Esophagus squamous epithelium (tissue), 4 donors: ENCODE data around the gene CDH13.

Experiments
- POLR2A ChIP-seq, 4 donors: fragments of 450-650 bp; IDR thresholded peaks; one replicate each; pipeline ENCODE4 v1.6.1; 2017; ENCODE audit warnings: antibody characterized with exemption in 4 of 4, mild to moderate bottlenecking in 4 of 4, moderate library complexity in 3 of 4
- TF ChIP-seq, protein P1 (sequence below), 6 experiments: fragments of 450-650 bp in 4 of 6; fragments of 200-600 bp in 2 of 6; sonication (generic) in 2 of 6; IDR thresholded peaks; one replicate each; pipeline ENCODE4 v1.5.1; 2016 to 2019; ENCODE audit warnings: antibody characterized with exemption in 6 of 6, mild to moderate bottlenecking in 4 of 6, moderate library complexity in 4 of 6

DNA sequence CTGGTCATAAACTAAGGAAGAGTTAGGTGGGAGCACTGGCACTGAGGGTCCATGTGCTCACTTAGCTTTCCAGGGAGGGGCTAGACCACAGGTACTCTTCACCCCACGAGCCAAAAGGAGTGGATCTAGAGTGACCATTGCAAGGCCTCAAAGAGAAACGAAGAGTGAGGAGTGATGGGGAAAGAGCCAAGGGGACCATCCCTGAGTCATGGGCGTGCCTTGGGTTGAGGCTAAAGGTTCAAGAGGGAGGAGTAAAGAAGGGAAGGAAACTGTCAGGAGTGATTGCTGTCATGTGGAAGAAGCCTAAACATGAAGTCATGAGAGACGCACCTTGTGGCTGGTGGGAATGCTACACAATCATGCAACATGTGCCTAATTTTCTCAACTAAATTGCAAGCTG lies 141.0 kb downstream of the CDH13 start:
- no peak for TF ChIP-seq POLR2A (IDR thresholded peaks at IDR 0.05)
- TF ChIP-seq, protein P1, sequence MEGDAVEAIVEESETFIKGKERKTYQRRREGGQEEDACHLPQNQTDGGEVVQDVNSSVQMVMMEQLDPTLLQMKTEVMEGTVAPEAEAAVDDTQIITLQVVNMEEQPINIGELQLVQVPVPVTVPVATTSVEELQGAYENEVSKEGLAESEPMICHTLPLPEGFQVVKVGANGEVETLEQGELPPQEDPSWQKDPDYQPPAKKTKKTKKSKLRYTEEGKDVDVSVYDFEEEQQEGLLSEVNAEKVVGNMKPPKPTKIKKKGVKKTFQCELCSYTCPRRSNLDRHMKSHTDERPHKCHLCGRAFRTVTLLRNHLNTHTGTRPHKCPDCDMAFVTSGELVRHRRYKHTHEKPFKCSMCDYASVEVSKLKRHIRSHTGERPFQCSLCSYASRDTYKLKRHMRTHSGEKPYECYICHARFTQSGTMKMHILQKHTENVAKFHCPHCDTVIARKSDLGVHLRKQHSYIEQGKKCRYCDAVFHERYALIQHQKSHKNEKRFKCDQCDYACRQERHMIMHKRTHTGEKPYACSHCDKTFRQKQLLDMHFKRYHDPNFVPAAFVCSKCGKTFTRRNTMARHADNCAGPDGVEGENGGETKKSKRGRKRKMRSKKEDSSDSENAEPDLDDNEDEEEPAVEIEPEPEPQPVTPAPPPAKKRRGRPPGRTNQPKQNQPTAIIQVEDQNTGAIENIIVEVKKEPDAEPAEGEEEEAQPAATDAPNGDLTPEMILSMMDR (IDR thresholded peaks at IDR 0.05): no peak
